Measurements from ENCODE around the gene OR51B5.
"Not testable (repeated sequence)": the region's sequence is repeated elsewhere in the genome, so short reads cannot be mapped to it uniquely, and the experiment has no call there.

The OR51B5 gene, protein sequence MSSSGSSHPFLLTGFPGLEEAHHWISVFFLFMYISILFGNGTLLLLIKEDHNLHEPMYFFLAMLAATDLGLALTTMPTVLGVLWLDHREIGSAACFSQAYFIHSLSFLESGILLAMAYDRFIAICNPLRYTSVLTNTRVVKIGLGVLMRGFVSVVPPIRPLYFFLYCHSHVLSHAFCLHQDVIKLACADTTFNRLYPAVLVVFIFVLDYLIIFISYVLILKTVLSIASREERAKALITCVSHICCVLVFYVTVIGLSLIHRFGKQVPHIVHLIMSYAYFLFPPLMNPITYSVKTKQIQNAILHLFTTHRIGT

DNA sequence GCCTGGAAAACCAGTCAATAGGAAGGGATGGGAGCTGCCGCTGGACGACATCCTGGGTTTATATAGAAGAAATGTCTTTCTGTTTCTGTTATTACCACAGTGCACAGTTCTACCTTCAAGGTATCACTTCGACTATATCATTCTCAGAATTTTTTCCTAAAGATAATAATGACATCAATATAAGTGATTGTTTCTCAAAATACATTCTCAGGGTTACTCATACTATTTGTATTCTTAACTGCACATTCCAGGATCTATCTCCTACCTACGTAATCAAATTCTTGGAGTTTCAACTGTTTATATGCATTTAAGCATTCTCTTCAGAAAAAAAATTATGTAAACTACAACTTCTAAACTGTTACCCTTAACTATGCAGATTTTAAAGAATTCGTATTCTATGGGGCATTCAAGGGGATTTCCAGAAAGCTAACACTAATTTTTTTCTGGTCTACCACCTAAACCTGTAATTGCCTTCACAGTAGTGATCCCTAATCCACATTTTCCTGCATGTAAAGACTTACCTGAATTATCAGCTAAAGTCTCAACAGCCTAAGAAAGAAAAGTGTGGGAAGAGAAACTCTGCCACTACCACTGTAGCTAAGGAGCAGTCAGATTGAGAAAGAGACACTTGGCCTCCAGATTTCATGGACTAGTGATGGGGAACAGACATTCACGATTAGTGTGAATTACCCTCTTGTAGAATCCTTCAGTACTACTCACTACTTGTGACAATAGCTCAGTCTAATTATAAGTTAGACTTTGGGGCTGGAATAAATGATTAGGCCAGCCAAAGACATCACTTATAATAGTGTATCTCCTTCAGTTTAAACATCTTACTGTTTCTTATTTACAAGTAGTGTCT lies at the start of gene OR51B5:
TSS of gene OR51B5 (minus strand) at position 51 of the 862 bp plus-strand sequence. CDS start at position 51, 0 bp downstream.
- DNase-seq (ENCODE audit: low read depth), result no peak

DNA sequence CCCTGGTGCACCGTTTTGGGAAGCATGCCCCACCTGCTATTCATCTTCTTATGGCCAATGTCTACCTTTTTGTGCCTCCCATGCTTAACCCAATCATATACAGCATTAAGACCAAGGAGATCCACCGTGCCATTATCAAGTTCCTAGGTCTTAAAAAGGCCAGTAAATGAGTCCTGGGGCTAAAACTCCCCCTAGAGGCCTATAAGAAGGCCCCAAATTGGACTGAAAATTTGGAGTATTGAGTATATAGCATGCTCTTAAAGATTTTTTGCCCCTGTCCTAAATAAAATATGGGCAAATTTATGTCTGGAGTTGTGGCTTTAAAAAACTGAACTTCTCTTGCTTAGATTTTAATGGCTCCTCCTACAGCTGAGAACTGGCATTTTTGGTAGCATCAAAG lies 46.9 kb upstream of the OR51B5 start:
- DNase-seq (ENCODE audit: low read depth), result no peak

DNA sequence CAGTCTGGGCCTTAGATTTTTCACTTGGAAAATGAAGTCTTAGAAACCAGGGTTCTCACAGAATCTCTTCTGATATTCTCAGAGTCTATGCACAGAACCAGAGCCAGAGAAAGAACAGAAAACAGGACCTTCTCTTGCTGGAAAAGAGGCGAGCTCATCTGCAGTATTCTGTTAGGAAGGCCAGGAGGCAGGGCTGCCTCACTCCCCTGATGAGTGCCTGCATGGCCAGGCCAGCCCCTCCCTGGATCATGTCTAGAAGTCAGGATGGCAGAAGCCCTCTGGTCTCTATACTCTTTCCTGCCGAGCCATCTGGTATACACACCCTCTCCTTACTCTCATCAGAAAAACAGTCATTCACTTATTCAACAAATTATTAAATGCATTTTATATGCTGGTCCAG lies 41.0 kb upstream of the OR51B5 start:
- no peak for DNase-seq (ENCODE audit: low read depth)

DNA sequence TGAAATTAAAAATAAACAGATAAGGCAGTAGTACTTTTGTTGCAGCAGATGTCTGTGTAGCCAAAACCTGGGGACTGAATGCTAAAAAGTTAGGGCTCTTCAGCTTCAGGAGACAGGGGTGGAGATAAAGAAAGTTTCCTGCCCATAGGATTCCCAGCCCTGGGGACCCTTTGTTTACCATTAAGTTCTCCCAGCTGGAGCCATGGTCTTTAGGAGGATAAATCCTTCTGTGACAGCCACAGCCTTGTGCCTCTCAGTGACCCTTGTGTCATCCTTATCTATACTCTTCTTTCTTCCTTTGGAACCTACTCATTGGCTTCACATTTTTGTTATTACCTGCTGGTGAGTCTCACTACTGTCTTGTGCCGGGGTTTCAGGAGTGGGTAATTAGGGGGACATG lies 40.3 kb upstream of the OR51B5 start, which contains the start of gene OR51M1:
TSS of gene OR51M1 (plus strand) at position 237 of the 400 bp plus-strand sequence. CDS start 5,587 bp downstream, outside the sequence.
- no peak for DNase-seq (ENCODE audit: low read depth)

DNA sequence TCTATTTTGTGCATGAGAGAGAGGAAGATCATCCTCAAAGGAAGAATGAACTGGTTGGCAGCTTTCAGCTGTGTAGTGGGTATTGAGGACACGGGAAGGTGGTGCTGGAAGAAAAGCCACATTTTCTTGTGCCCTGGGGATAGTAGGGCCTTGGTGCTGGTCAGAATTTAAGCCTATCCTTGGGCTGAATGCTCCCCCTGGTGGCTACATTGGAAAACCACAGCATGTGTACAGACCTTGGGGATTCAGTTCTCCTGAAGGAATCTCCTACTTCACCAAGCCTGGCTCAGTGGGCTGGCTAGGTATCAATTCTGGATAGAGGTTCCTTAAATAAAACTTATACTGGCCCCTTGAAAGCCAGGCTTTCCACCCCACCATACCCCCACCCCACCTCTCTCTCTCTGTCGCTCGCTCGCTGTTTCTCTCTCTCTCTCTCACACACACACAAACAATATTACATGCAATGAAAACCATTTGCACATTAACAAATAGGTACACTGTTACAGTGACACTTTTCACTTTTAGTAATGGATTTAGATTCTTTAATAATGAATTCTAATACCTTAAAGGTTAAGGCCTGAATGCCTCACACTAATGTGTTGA lies 37.5 kb upstream of the OR51B5 start:
- DNase-seq (ENCODE audit: low read depth), result no peak

DNA sequence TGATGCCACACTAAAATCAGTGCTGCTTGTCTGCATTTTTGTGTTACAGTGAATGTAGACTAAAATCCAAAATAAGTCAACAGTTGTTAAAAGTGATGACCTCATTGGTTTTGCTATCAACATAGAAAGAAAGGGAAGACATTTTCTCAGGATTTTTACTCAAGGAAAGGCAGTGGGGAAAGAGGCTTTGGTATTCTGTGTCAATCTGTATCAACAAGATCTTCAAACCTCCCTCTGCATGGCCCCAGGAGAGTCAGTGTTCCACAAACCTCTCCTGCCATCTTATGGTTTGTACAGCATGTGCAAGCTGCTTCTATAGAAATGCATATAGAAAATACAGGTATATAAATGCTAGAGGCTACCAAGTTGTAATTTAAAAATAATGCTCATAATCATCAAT lies 26.5 kb upstream of the OR51B5 start:
- DNase-seq (ENCODE audit: low read depth), result no peak

DNA sequence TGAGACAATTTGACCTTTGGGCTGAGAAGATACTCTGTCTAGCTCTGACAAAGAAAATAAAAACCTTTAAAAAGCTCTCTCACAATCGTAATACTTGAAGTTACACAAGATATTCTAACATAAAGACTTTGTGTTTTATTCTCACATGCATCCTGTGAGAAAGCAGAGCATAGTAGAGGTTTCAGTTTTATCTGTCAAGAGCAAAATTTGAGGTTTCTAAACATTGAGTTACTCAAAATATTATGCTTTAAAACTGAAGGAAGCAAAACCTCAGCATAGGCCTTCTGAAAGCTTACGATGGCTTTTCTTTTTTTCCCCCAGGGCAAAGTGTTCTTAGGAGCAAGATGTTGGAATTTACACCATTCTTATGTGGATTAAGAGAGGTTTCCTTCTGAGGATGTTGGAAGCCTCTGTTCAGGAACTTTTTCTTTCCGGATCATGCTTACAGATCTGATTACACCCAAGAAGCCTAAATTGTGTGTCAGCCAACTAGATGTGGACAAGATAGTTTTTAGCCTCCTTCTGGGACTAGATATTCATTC lies 25.2 kb upstream of the OR51B5 start:
- DNase-seq (ENCODE audit: low read depth), result no peak

DNA sequence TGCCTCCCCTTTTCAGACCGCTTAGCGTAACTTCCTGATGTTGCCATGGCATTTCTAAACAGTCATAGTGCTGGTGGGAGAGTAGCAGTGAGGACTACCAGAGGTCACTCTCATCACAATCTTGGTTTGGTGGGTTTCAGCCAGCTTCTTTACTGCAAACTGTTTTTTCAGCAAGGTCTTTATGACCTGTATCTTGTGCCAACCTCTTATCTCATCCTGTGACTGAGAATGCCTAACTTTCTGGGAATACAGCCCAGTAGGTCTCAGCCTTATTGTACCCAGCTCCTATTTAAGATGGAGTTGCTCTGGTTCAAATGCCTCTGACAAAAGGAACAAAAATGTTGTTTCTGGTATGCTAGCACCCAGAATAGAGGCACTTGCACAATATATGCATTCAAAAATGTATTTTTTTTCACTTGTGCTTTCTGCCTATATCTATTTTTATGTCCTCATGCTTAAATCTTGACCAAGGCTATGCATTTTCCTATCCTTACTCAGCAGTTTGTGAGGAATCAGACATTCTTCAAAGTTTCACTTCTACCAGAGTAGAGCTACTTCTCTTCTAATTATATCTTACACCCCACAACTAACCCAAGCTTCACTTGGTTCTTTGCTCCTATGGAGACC lies 24.2 kb upstream of the OR51B5 start:
- DNase-seq (ENCODE audit: low read depth), result no peak

DNA sequence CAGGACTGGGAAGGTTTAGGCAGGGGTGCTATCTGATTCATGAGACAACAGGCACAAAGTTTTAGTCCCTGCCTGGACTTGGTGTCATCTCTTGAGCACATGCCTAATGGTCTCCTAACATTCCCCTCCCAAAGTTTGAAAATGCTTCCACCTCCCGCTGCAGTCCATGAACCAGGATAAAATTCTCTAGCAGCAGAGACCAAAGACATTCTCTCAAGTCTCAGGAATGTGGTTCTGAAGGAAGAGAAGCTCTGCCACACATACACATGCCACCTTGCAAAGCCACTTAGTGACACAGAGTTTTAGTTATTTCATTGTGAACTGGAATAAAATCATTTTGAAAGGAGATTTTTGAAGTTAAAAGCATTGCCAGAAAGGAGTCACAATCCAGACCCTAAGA lies 23.5 kb upstream of the OR51B5 start:
- no peak for DNase-seq (ENCODE audit: low read depth)

DNA sequence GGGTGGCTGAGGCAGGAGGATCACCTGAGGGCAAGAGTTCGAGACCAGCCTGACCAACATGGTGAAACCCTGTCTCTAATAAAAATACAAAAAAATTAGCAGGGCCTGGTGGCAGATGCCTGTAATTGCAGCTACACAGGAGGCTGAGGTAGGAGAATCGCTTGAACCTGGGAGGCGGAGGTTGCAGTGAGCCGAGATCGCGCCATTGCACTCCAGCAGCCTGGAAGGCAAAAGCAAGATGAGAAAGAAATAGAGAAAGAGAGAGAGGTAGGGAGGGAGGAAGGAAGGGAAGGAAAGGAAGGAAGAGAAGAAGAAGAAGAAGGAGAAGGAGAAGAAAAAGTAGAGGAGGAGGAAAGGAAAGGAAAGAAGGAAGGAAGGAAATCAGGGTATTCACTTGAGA lies 23.0 kb upstream of the OR51B5 start:
- DNase-seq (ENCODE audit: low read depth), result not testable (repeated sequence)

DNA sequence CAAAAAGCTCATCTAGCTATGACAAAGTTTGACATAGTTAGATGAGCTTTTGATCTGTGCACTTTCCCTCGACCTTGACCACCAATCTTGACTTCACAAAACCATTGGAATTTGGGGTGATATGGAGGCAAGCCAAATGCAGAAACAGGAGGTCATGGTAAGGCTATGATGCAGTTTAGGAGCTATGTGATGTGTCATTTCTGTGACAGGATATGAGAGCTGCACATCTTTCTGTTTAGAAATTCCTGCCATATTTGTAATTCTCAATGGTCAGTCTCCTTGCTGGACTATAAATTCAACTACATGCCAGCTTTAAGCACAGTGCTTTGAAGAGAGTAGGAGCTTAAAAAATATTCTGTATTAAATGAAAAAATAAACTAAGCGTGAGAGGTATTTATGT lies 20.9 kb upstream of the OR51B5 start:
- no peak for DNase-seq (ENCODE audit: low read depth)

DNA sequence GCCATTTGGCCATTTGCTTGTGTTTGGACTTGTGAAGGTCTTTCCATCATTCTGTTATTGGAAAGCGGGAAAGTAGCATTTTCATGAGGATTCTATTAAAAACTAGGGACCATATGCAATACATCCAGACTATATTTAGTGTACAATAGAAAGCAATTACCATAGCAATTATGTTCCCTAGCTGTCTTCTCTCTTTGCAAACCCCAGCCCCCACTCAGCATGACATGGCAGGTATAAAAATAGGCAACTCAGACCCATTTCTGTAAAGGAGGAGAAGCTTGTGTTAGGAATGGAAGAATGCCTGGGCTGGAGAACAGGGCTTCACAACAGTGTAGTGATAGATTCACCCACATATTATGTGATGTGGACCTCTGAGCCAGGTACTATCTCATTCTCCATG lies 20.4 kb upstream of the OR51B5 start:
- DNase-seq (ENCODE audit: low read depth), result no peak

DNA sequence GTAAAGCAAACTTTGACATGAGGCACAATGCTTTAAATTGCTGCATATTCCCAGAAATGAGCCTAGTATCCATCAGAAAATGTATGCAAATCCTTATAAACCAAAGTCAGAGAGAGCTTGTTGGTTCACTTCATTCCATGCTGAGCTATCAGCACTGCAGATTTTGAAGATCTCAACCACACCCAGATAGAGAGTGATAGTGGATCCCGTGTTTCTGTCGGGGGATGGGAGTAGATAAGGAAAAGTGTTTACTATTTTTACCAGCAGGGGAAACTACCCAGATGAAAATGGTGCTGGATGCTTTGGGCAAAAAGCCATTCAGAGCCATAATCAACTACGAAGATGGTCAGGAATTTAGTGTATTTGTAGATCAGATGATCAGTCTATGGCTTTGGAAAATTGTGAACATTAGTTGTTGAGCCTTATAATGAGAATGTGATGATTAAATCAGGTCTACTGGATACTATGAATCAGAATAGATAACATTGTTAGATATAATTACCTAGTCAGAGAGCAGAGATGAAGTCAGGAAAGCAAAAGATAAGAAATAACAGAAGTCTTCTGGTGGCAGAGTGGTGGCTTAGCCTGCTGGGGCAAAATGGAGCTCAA lies 18.8 kb upstream of the OR51B5 start:
- DNase-seq (ENCODE audit: low read depth), result no peak

DNA sequence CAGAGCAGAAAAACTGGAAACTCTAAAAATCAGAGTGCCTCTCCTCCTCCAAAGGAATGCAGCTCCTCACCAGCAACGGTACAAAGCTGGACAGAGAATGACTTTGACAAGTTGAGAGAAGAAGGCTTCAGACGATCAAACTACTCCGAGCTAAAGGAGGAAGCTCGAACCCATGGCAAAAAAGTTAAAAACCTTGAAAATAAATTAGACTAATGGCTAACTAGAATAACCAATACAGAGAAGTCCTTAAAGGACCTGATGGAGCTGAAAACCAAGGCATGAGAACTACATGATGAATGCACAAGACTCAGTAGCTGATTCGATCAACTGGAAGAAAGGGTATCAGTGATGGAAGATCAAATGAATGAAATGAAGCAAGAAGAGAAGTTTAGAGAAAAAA lies 12.7 kb upstream of the OR51B5 start:
- DNase-seq (ENCODE audit: low read depth), result not testable (repeated sequence)

DNA sequence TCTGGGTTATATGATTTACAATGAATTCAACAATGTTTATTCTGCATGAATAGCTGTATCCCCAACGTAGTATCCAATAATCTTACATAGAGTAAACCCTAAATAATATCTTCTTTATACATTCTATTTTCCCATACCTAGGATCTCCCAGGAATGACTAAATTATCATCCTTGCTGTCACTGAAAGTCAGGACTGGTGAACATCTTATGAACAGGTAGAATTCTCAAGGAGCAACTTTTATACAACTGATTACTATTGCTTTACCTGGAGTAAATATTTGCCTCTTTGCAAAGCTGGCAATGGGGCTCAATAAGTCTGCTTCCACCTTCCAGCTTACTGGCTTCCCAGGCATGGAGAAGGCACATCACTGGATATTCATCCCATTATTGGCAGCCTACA lies 7.9 kb upstream of the OR51B5 start, which contains the start of gene OR51B6:
TSS of gene OR51B6 (plus strand) at position 301 of the 400 bp plus-strand sequence. CDS start at position 301, 0 bp downstream.
- no peak for DNase-seq (ENCODE audit: low read depth)

DNA sequence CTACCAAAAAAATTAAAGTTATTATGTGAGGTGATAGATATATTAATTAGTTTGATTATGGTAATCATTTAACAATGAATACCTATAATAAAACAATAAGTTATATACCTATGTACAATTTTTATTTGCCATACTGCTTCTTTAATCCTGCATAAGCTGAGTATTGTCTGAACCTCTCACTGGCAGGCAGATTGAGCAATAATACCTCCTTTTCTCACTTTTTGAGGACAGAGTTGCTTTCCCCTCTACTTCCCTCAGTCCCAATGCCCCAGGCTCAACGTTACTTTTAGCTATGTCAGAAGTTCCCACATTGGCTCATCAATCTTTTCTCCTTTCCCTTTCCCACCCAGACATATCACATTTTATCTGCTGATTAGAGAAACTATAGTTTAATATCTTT lies 6.2 kb upstream of the OR51B5 start:
- no peak for DNase-seq (ENCODE audit: low read depth)

DNA sequence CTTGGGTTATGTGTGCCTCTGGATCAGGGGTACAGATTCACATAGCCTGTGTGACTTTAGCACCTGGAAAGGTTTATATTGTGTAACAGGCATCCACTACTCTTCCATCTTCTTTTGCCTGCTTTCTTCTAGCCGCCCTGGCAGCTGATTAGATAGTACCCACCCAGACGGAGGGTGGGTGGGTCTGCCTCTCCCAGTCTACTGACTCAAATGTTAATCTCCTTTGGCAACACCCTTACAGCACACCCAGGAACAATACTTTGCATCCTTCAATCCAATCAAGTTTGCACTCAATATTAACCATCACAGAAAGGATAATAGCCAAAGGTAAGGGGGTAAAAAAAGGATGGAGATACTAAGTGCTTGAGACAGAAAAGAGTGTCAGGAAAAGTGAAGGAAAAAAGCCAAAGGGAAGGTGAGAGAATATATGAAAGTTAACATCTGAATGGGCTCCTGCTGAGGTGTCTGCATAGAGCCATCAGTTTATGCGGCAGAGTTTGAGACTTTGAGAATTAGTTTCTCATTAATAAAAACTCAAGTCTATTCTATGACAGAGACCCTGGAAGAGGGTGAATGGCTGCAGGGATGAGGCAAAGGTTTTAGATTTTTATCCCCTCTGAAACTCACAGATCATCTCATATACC lies 5.3 kb upstream of the OR51B5 start:
- DNase-seq (ENCODE audit: low read depth), result no peak

DNA sequence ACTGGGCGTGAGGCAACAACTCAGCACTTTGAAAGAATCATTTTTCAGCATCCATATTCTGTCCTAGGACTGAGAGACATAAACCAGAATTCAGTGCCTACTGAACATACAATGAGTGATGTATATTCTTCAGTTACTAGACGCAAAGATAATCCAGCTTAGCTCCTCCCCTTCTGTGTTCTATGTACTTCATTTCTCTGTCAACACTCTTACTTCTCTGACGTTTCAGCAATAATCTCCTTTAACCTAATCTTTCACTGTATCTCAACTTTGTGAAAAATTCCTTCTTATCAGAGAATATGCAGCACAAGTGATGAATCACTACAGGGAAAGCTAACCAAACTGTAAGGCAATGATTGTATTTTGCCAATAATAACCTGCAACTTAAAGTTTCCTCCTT lies 2.5 kb upstream of the OR51B5 start:
- DNase-seq (ENCODE audit: low read depth), result no peak

DNA sequence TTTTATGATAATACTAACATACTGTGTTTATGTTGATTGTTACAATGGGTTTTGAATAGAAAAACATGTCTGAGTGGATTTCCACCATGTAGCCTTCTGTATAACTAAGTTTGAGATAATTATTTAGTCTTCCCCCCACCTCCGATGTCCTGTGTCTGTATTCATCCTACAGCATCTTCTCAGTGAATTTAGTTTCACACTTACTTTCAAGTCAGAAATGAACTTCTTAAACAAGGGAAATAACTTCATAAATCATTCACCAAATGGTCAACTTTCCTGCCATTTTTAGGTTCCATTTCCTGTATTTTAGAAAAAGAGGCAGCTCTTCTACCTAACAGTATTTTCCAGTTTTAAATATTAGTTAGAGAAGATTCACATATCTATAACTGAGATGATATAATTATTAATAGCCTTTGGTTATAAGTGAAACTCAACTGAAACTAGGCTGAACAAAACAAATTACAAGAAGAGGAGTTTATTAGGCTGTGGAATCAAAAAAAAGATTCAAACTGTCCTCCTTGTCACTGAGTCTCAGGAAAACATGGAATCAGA lies 3.5 kb downstream of the OR51B5 start:
- no peak for DNase-seq (ENCODE audit: low read depth)

DNA sequence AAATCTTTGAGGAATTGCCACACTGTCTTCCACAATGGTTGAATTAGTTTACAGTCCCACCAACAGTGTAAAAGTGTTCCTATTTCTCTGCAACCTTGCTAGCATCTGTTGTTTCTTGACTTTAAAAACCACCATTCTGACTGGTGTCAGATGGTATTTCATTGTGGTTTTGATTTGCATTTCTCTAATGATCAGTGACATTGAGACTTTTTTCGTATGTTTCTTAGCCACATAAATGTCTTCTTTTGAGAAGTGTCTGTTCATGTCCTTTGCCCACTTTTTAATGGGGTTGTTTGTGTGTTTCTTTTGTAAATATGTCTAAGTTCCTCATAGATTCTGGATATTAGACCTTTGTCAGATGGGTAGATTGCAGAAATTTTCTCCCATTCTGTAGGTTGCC lies 6.1 kb downstream of the OR51B5 start:
- not testable (repeated sequence) for DNase-seq (ENCODE audit: low read depth)

DNA sequence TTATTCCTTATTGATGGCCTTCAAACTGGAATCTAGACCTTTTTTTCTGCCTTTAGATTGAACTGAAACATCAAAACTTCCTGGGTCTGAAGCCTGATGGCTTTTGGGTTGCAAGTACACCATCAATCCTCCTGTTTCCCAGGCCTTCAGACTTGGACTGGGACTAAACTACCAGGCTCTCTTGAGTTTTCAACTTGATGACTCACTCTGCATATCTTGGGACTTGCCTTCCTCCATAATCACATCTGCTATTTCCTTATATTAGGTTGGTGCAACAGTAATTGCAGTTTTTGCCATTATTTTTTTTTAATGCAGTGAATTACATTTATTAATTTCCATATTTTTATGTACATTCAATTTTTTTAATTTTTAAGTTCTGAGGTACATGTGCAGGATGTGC lies 7.0 kb downstream of the OR51B5 start:
- DNase-seq (ENCODE audit: low read depth), result no peak

All from stimulated activated CD8-positive, alpha-beta memory T cell treated with anti-CD3 and anti-CD28 coated beads, Interleukin-4, amount 100 ng/mL, for 24 hours (primary cell).